Spleen (tissue), 7 donors: ENCODE data around the gene ATP1A1.

Source experiments
- CTCF ChIP-seq, 11 experiments: fragments of 200-600 bp in 7 of 11; fragments of 450-650 bp in 4 of 11; sonication (generic) in 4 of 11; IDR thresholded peaks in 8 of 11; conservative IDR thresholded peaks in 3 of 11; 1 replicate in 7 of 11; 2 replicates in 4 of 11; pipeline versions ENCODE4 v1.4.0 to v1.8.0; 2016 to 2021; ENCODE audit warnings: antibody characterized with exemption in 11 of 11, inconsistent platforms in 4 of 11, mild to moderate bottlenecking in 1 of 11
- POLR2A ChIP-seq, 3 donors: fragments of 450-650 bp; IDR thresholded peaks; one replicate each; pipeline ENCODE4 v1.5.1; 2017; ENCODE audit warnings: antibody characterized with exemption in 3 of 3, mild to moderate bottlenecking in 1 of 3
- POLR2AphosphoS5 ChIP-seq, 3 donors: sonication (generic); formaldehyde crosslinking; IDR thresholded peaks; one replicate each; pipeline ENCODE4 v1.5.1; 2017; ENCODE audit warnings: antibody characterized with exemption in 3 of 3
- donor health status: DM: no; HTN: no; CAD: no; lungs with moderate emphysema.
- donor health status: DM: no; HTN: no; CAD: no.
- donor health status: DM: no; HTN: no; CAD: no.

GRCh38 chr1:116405241-116406135 lies 32.4 kb downstream of the ATP1A1 start:
- TF ChIP-seq POLR2A (IDR thresholded peaks at IDR 0.05) (no peak), CTCF (IDR thresholded peaks at IDR 0.05 in 8 of 11, conservative IDR thresholded peaks at IDR 0.05 in 3 of 11) (no peak), POLR2AphosphoS5 (IDR thresholded peaks at IDR 0.05) (peak in 1 of 3 donors; percentile 14)
